ENCODE results near the gene TSR3. TPM values are rescaled to one million over a fixed set of nuclear protein-coding genes. Genes with fewer than 3 reads are reported as not detected.

The TSR3 gene
- total RNA-seq, 2 donors from 2014 or later, result 64.9 to 67.4 TPM

- H3K27me3 ChIP-seq (ENCODE audit: control insufficient read depth, insufficient read depth, low read length, poor library complexity, severe bottlenecking), result no peaks in the 10 kb centered on the region
- DNase-seq, result no peak
- TF ChIP-seq, protein P1, sequence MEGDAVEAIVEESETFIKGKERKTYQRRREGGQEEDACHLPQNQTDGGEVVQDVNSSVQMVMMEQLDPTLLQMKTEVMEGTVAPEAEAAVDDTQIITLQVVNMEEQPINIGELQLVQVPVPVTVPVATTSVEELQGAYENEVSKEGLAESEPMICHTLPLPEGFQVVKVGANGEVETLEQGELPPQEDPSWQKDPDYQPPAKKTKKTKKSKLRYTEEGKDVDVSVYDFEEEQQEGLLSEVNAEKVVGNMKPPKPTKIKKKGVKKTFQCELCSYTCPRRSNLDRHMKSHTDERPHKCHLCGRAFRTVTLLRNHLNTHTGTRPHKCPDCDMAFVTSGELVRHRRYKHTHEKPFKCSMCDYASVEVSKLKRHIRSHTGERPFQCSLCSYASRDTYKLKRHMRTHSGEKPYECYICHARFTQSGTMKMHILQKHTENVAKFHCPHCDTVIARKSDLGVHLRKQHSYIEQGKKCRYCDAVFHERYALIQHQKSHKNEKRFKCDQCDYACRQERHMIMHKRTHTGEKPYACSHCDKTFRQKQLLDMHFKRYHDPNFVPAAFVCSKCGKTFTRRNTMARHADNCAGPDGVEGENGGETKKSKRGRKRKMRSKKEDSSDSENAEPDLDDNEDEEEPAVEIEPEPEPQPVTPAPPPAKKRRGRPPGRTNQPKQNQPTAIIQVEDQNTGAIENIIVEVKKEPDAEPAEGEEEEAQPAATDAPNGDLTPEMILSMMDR (conservative IDR thresholded peaks at IDR 0.05), result no peak
- H3K4me1 ChIP-seq (ENCODE audit: control insufficient read depth, insufficient read depth, low read length), result no peaks in the 10 kb centered on the region
- H3K36me3 ChIP-seq (ENCODE audit: control insufficient read depth, insufficient read depth, low read length), result no peaks in the 10 kb centered on the region
- no peaks in the 10 kb centered on the region for H3K4me1 Mint-ChIP-seq
- WGBS, 2 experiments (ENCODE audit: insufficient coverage in 1 of 2, insufficient read length in 1 of 2), result 92 to 93% methylated on average over 21 to 22 of the region's 22 CpGs
- H3K36me3 Mint-ChIP-seq (ENCODE audit: low read depth), result peaks cover 47% of the 10 kb centered on the region
- H3K9ac ChIP-seq (ENCODE audit: extremely low read depth, low read length, poor library complexity, severe bottlenecking), result no peak overlapping the region
- H3K27ac ChIP-seq (ENCODE audit: low read depth, low read length), result no peak overlapping the region
- H3K4me3 Mint-ChIP-seq, result no peak overlapping the region
- H3K27me3 Mint-ChIP-seq (ENCODE audit: insufficient read depth), result no peaks in the 10 kb centered on the region
- no peak overlapping the region for H3K4me3 ChIP-seq (ENCODE audit: low read length)
- no peaks in the 10 kb centered on the region for H3K9me3 Mint-ChIP-seq
- no peaks in the 10 kb centered on the region for H3K9me3 ChIP-seq (ENCODE audit: control insufficient read depth, low read length)
- no peak overlapping the region for H3K27ac Mint-ChIP-seq
Measured at GRCh38 chr16:1395444-1396031, 43.9 kb upstream of the TSR3 start.

- Histone ChIP-seq H3K4me1 (ENCODE audit: control insufficient read depth, insufficient read depth, low read length) (no peaks in the 10 kb centered on the region), H3K4me3 (ENCODE audit: low read length) (no peak overlapping the region), H3K27ac (ENCODE audit: low read depth, low read length) (no peak overlapping the region), H3K27me3 (ENCODE audit: control insufficient read depth, insufficient read depth, low read length, poor library complexity, severe bottlenecking) (no peaks in the 10 kb centered on the region), H3K36me3 (ENCODE audit: control insufficient read depth, insufficient read depth, low read length) (no peaks in the 10 kb centered on the region), H3K9ac (ENCODE audit: extremely low read depth, low read length, poor library complexity, severe bottlenecking) (no peak overlapping the region), H3K9me3 (ENCODE audit: control insufficient read depth, low read length) (no peaks in the 10 kb centered on the region)
- Mint-ChIP-seq H3K9me3 (no peaks in the 10 kb centered on the region), H3K36me3 (ENCODE audit: low read depth) (peaks cover 50% of the 10 kb centered on the region), H3K4me3 (no peak overlapping the region), H3K27ac (no peak overlapping the region), H3K4me1 (no peaks in the 10 kb centered on the region), H3K27me3 (ENCODE audit: insufficient read depth) (no peaks in the 10 kb centered on the region)
- no peak for DNase-seq
- TF ChIP-seq, protein P1 (conservative IDR thresholded peaks at IDR 0.05), result no peak
- 91 to 93% methylated on average over 15 to 19 of the region's 19 CpGs for WGBS, 2 experiments (ENCODE audit: insufficient coverage in 1 of 2, insufficient read length in 1 of 2)
Measured at GRCh38 chr16:1394367-1394951, 42.8 kb upstream of the TSR3 start.

DNA sequence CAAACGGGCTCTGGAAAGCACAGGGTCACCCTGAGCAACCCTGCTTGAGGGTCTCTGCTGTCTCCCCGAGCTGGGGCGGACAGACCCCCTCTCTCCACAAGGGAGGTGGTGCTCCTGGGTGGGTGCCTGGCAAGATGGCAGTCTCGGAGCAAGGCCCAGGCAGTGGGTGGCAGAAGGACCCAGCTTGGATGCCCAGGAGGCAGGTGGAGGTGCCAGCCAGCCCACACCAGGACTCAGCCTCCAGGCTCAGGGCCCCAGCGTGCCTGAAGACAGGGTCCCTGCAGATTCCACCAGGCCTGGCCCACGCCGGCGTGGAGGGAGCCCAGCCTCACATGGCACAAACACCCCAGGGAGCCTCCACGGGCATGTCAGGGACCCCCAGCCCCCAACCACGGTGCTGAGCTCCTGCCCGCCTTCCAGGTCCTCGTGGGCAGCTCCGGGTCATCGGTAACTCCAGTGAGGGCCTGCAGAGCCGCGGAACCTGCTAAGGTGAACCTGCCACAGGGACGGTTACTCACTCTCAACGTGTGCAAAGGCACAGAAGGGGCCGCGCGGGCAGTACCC, 42.0 kb upstream of the TSR3 start:
- Histone ChIP-seq H3K27me3 (ENCODE audit: control insufficient read depth, insufficient read depth, low read length, poor library complexity, severe bottlenecking) (no peaks in the 10 kb centered on the region), H3K4me3 (ENCODE audit: low read length) (no peak overlapping the region), H3K27ac (ENCODE audit: low read depth, low read length) (no peak overlapping the region), H3K9ac (ENCODE audit: extremely low read depth, low read length, poor library complexity, severe bottlenecking) (no peak overlapping the region), H3K36me3 (ENCODE audit: control insufficient read depth, insufficient read depth, low read length) (no peaks in the 10 kb centered on the region), H3K9me3 (ENCODE audit: control insufficient read depth, low read length) (no peaks in the 10 kb centered on the region), H3K4me1 (ENCODE audit: control insufficient read depth, insufficient read depth, low read length) (no peaks in the 10 kb centered on the region)
- H3K27ac Mint-ChIP-seq, result no peak overlapping the region
- no peaks in the 10 kb centered on the region for H3K27me3 Mint-ChIP-seq (ENCODE audit: insufficient read depth)
- no peak for DNase-seq
- 92 to 94% methylated on average over 16 to 21 of the region's 21 CpGs for WGBS, 2 experiments (ENCODE audit: insufficient coverage in 1 of 2, insufficient read length in 1 of 2)
- no peaks in the 10 kb centered on the region for H3K4me1 Mint-ChIP-seq
- H3K36me3 Mint-ChIP-seq (ENCODE audit: low read depth), result peaks cover 48% of the 10 kb centered on the region
- H3K9me3 Mint-ChIP-seq, result no peaks in the 10 kb centered on the region
- TF ChIP-seq, protein P1 (conservative IDR thresholded peaks at IDR 0.05), result no peak
- H3K4me3 Mint-ChIP-seq, result no peak overlapping the region

Data from endodermal cell (in vitro differentiated cells).